Astrocyte of the spinal cord (primary cell): ENCODE data around the gene PTBP2.
"Not testable (repeated sequence)": the region's sequence is repeated elsewhere in the genome, so short reads cannot be mapped to it uniquely, and the experiment has no call there.

Source experiments
- DNase-seq: peaks from one replicate; pipeline ENCODE4 v3.0.0; 2011; ENCODE audit warnings: low read depth, low spot score
- H3K4me3 ChIP-seq: 2 replicates; pipeline ENCODE4 v1.5.1; 2011; ENCODE audit warnings: low read depth, mild to moderate bottlenecking, low read length, moderate library complexity
- CTCF ChIP-seq: IDR thresholded peaks from 2 replicates; pipeline ENCODE4 v1.5.1; 2012; ENCODE audit warnings: low read depth, mild to moderate bottlenecking, low read length, inconsistent platforms
- in situ Hi-C: cut with HindIII; loops from 2 replicates; pipeline ENCODE4 v1.10.0; 2017; ENCODE audit warnings: low sequenced_read_pairs

The PTBP2 gene

GRCh38 chr1:96792220-96792619, 70.6 kb downstream of the PTBP2 start:
- in situ Hi-C loops, result no loop called here
- no peak for DNase-seq
- no peak for TF ChIP-seq CTCF
- no peak overlapping the region for H3K4me3 ChIP-seq

DNA sequence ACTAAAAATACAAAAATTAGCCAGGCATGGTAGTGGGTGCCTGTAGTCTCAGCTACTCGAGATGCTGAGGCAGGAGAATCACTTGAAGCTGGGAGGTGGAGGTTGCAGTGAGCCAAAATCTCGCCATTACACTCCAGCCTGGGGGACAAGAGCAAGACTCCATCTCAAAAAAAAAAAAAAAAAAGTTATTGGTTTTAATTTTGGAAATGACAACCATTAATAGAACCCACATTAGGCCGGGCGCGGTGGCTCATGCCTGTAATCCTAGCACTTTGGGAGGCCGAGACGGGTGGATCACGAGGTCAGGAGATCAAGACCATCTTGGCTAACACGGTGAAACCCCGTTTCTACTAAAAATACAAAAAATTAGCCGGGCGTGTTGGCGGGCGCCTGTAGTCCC, 80.1 kb downstream of the PTBP2 start:
- DNase-seq, H3K4me3 ChIP-seq, in situ Hi-C loops: not testable (repeated sequence)

DNA sequence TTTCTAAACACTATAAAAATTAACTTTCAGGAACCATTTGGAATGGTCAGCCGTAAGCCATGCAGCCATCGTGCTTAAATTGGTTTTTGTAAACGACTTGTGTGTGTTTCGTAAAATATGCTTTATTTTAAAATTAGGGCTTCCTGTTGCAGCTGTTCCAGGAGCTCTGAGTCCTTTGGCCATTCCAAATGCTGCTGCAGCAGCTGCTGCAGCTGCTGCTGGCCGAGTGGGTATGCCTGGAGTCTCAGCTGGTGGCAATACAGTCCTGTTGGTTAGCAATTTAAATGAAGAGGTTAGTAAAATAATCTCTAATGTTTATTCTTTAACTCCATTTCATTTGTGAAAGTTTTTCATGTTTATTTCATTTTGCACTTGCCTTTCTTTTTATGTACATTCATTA, 83.1 kb downstream of the PTBP2 start:
- no peak for DNase-seq
- no peak for TF ChIP-seq CTCF
- in situ Hi-C loops, result no loop called here
- no peak overlapping the region for H3K4me3 ChIP-seq

- DNase-seq, result no peak
- in situ Hi-C loops, result no loop called here
- no peak for TF ChIP-seq CTCF
- no peak overlapping the region for H3K4me3 ChIP-seq
Observed at GRCh38 chr1:96808191-96808590, 86.6 kb downstream of the PTBP2 start.

GRCh38 chr1:96815914-96816313, 94.3 kb downstream of the PTBP2 start:
- in situ Hi-C loops, result no loop called here
- H3K4me3 ChIP-seq, result no peak overlapping the region
- no peak for TF ChIP-seq CTCF
- no peak for DNase-seq

GRCh38 chr1:96820107-96820506, 98.5 kb downstream of the PTBP2 start:
- in situ Hi-C loops, result no loop called here
- TF ChIP-seq CTCF, result no peak
- no peak overlapping the region for H3K4me3 ChIP-seq
- DNase-seq, result no peak

- in situ Hi-C loops, result no loop called here
- no peak overlapping the region for H3K4me3 ChIP-seq
- no peak for TF ChIP-seq CTCF
- DNase-seq, result no peak
Observed at GRCh38 chr1:96820671-96821070, 99.1 kb downstream of the PTBP2 start.
